Measurements from ENCODE around the gene TCERG1L. TPM values are rescaled to one million over a fixed set of nuclear protein-coding genes. Genes with fewer than 3 reads are reported as not detected.

Gene TCERG1L
- total RNA-seq, 1 donor from 2014 or later, result not detected

GRCh38 chr10:131172433-131172832 is 139.1 kb downstream of the TCERG1L start:
- DNase-seq, result no peak
- Histone ChIP-seq H3K36me3 (no peaks in the 10 kb centered on the region), H3K4me3 (no peak overlapping the region), H3K4me1 (no peaks in the 10 kb centered on the region), H3K27me3 (ENCODE audit: low read depth) (no peaks in the 10 kb centered on the region), H3K9me3 (no peaks in the 10 kb centered on the region), H3K27ac (no peak overlapping the region)
- ATAC-seq, result no peak
- TF ChIP-seq CTCF (IDR thresholded peaks at IDR 0.05), result no peak
- intact Hi-C loops (cut with DNase I), result no loop called here

GRCh38 chr10:131169146-131169545 is 142.4 kb downstream of the TCERG1L start:
- no peaks in the 10 kb centered on the region for H3K36me3 ChIP-seq
- intact Hi-C loops (cut with DNase I), result no loop called here
- H3K27ac ChIP-seq, result no peak overlapping the region
- H3K9me3 ChIP-seq, result no peaks in the 10 kb centered on the region
- ATAC-seq (no peak), DNase-seq (no peak)
- H3K27me3 ChIP-seq (ENCODE audit: low read depth), result no peaks in the 10 kb centered on the region
- no peak overlapping the region for H3K4me3 ChIP-seq
- TF ChIP-seq CTCF (IDR thresholded peaks at IDR 0.05), result no peak
- no peaks in the 10 kb centered on the region for H3K4me1 ChIP-seq

GRCh38 chr10:131168238-131168875 is 143.2 kb downstream of the TCERG1L start:
- intact Hi-C loops (cut with DNase I), result no loop called here
- Histone ChIP-seq H3K9me3 (no peaks in the 10 kb centered on the region), H3K27me3 (ENCODE audit: low read depth) (peaks cover under 1% of the 10 kb centered on the region), H3K27ac (no peak overlapping the region), H3K36me3 (no peaks in the 10 kb centered on the region), H3K4me3 (no peak overlapping the region), H3K4me1 (no peaks in the 10 kb centered on the region)
- TF ChIP-seq CTCF (IDR thresholded peaks at IDR 0.05), result no peak
- ATAC-seq (peak in 1 of 2 donors; percentile 15), DNase-seq (no peak)

- Histone ChIP-seq H3K9me3 (no peaks in the 10 kb centered on the region), H3K4me3 (no peak overlapping the region), H3K36me3 (no peaks in the 10 kb centered on the region), H3K4me1 (no peaks in the 10 kb centered on the region), H3K27me3 (ENCODE audit: low read depth) (peaks cover 4% of the 10 kb centered on the region), H3K27ac (no peak overlapping the region)
- no peak for ATAC-seq
- intact Hi-C loops (cut with DNase I), result no loop called here
- DNase-seq, result no peak
- no peak for TF ChIP-seq CTCF (IDR thresholded peaks at IDR 0.05)
These were observed 144.3 kb downstream of the TCERG1L start for GRCh38 chr10:131167036-131167860.

GRCh38 chr10:131166486-131166885 is 145.0 kb downstream of the TCERG1L start:
- Histone ChIP-seq H3K36me3 (no peaks in the 10 kb centered on the region), H3K4me3 (no peak overlapping the region), H3K9me3 (no peaks in the 10 kb centered on the region), H3K27ac (no peak overlapping the region), H3K4me1 (no peaks in the 10 kb centered on the region), H3K27me3 (ENCODE audit: low read depth) (peaks cover 4% of the 10 kb centered on the region)
- ATAC-seq (no peak), DNase-seq (no peak)
- intact Hi-C loops (cut with DNase I), result no loop called here
- TF ChIP-seq CTCF (IDR thresholded peaks at IDR 0.05), result no peak
